GM12878 (cell line): Measurements from ENCODE around the gene YES1. TPM values are rescaled to one million over a fixed set of nuclear protein-coding genes. Genes with fewer than 3 reads are reported as not detected.

Experiments
- ATAC-seq: fragments of 200-7000 bp; cut with Tn5 transposase; 3 replicates; pipeline ENCODE4 v1.9.1; 2020; ENCODE audit warnings: mild to moderate bottlenecking, moderate library complexity
- BruUV-seq: library from RNA; stranded (reverse); fragments of 400-500 nt; replicated peaks from 2 replicates; lab custom pipeline; 2021; lab: Mats Ljungman, UMichigan
- CTCF ChIA-PET: fragments of 300-600 bp; sonication (Branson Sonifier 250); formaldehyde crosslinking; extraction: SDS; loops from one replicate; lab custom pipeline; 2021; ENCODE audit warnings: inconsistent platforms; lab: Yijun Ruan, JAX
- POLR2A ChIA-PET: fragments of 350-600 bp; formaldehyde crosslinking; extraction: SDS; loops from one replicate; lab custom pipeline; 2021; ENCODE audit warnings: inconsistent platforms; lab: Charles Lee
- RAD21 ChIA-PET: fragments of 300-600 bp; sonication (Branson Sonifier 250); formaldehyde crosslinking; loops from one replicate; lab custom pipeline; 2023; ENCODE audit warnings: antibody characterized with exemption; ENCODE audit not compliant: unreplicated experiment; lab: Charles Lee
- SMC1A ChIA-PET: fragments of 300-600 bp; sonication (Branson Sonifier 250); formaldehyde crosslinking; loops from one replicate; lab custom pipeline; 2023; ENCODE audit not compliant: unreplicated experiment, uncharacterized antibody; lab: Charles Lee
- DNase-seq: peaks from one replicate; pipeline ENCODE4 v3.0.0-alpha.2; 2011; ENCODE audit warnings: low read depth, low spot score
- FAIRE-seq: peaks from 3 replicates; lab custom pipeline; 2011; peaks lifted over from hg19 to GRCh38; lab: Jason Lieb, UNC
- H2AFZ ChIP-seq: 2 replicates; pipeline ENCODE4 v1.6.0; 2011; ENCODE audit warnings: low read depth, low read length, control low read depth; ENCODE audit not compliant: control insufficient read depth
- H3K27ac ChIP-seq: 2 replicates; pipeline ENCODE4 v1.5.1; 2011; ENCODE audit warnings: control low read depth; ENCODE audit not compliant: control insufficient read depth, insufficient read depth
- H3K27me3 ChIP-seq, 2 experiments: replicated peaks in 1 of 2; 2 replicates each; pipeline versions ENCODE4 v1.6.0 to v1.6.1; 2011; ENCODE audit warnings: low read length in 1 of 2; ENCODE audit not compliant: control insufficient read depth in 2 of 2, insufficient read depth in 2 of 2
- H3K36me3 ChIP-seq, 2 experiments: 2 replicates each; pipeline ENCODE4 v1.5.1; 2011; ENCODE audit warnings: low read length in 1 of 2; ENCODE audit not compliant: control insufficient read depth in 2 of 2, insufficient read depth in 2 of 2
- H3K4me1 ChIP-seq: 2 replicates; pipeline ENCODE4 v1.6.1; 2011; ENCODE audit warnings: mild to moderate bottlenecking, low read length, moderate library complexity, mixed read lengths; ENCODE audit not compliant: control insufficient read depth, insufficient read depth
- H3K4me2 ChIP-seq: 2 replicates; pipeline ENCODE4 v1.6.0; 2011; ENCODE audit warnings: control low read depth; ENCODE audit not compliant: control insufficient read depth, insufficient read depth
- H3K4me3 ChIP-seq: fragments of 200-600 bp; sonication (generic); 2 replicates; pipeline ENCODE4 v1.5.1; 2016
- H3K79me2 ChIP-seq: 2 replicates; pipeline ENCODE4 v1.6.0; 2011; ENCODE audit warnings: low read length; ENCODE audit not compliant: control insufficient read depth, insufficient read depth
- H3K9ac ChIP-seq: 2 replicates; pipeline ENCODE4 v1.8.0; 2011; ENCODE audit warnings: low read length, control low read depth, mixed read lengths; ENCODE audit not compliant: control insufficient read depth, insufficient read depth
- H3K9me3 ChIP-seq: replicated peaks from 3 replicates; pipeline ENCODE4 v1.5.1; 2011; ENCODE audit warnings: mild to moderate bottlenecking, low read length; ENCODE audit not compliant: control insufficient read depth, insufficient read depth
- H4K20me1 ChIP-seq: 2 replicates; pipeline ENCODE4 v1.6.0; 2011; ENCODE audit not compliant: control insufficient read depth, insufficient read depth
- CTCF ChIP-seq, 3 experiments: IDR thresholded peaks in 2 of 3; conservative IDR thresholded peaks in 1 of 3; 2 replicates each; pipeline ENCODE4 v1.5.1; 2011; ENCODE audit warnings: low read depth in 3 of 3, low read length in 3 of 3, mild to moderate bottlenecking in 3 of 3, control low read depth in 2 of 3, moderate library complexity in 2 of 3, inconsistent platforms in 1 of 3, mixed read lengths in 1 of 3; ENCODE audit not compliant: control insufficient read depth in 2 of 3, insufficient read depth in 1 of 3; ENCODE audit errors: extremely low read depth in 1 of 3
- MTA3 ChIP-seq: IDR thresholded peaks from 2 replicates; pipeline ENCODE4 v1.6.1; 2012; ENCODE audit warnings: low read length, inconsistent platforms, borderline replicate concordance
- NFXL1 ChIP-seq: fragments of 450-650 bp; IDR thresholded peaks from 2 replicates; pipeline ENCODE4 v1.6.1; 2017; ENCODE audit warnings: antibody characterized with exemption, mild to moderate bottlenecking, borderline replicate concordance
- NFYA ChIP-seq: IDR thresholded peaks from 2 replicates; pipeline ENCODE4 v1.6.1; 2011; ENCODE audit warnings: low read depth, mild to moderate bottlenecking, low read length, improper control_type of control experiment, borderline replicate concordance
- PAX5 ChIP-seq: IDR thresholded peaks from 2 replicates; pipeline ENCODE4 v1.6.1; 2011; ENCODE audit warnings: low read depth, low read length, borderline replicate concordance
- PAX8 ChIP-seq: fragments of 450-650 bp; IDR thresholded peaks from 2 replicates; pipeline ENCODE4 v1.6.1; 2017; ENCODE audit warnings: mild to moderate bottlenecking, moderate library complexity
- POLR2A ChIP-seq: IDR thresholded peaks from 2 replicates; pipeline ENCODE4 v1.6.1; 2011; ENCODE audit warnings: low read depth, mild to moderate bottlenecking, low read length
- RAD21 ChIP-seq: IDR thresholded peaks from 2 replicates; pipeline ENCODE4 v1.6.1; 2011; ENCODE audit warnings: mild to moderate bottlenecking, low read depth, low read length, moderate library complexity; ENCODE audit not compliant: insufficient read depth
- RCOR1 ChIP-seq: conservative IDR thresholded peaks from 2 replicates; pipeline ENCODE4 v1.6.1; 2012; ENCODE audit warnings: low read depth, low read length, improper control_type of control experiment
- SUZ12 ChIP-seq: fragments of 200-600 bp; sonication (generic); IDR thresholded peaks from one replicate; pipeline ENCODE4 v1.6.1; 2018; ENCODE audit warnings: antibody characterized with exemption, mild to moderate bottlenecking; ENCODE audit not compliant: unreplicated experiment
- YY1 ChIP-seq: IDR thresholded peaks from 2 replicates; pipeline ENCODE4 v1.6.1; 2011; ENCODE audit warnings: low read depth, mild to moderate bottlenecking, low read length
- WGBS: methylation state at CpG from one replicate; pipeline ENCODE4 v1.1.6; 2016; ENCODE audit warnings: low lambda C conversion rate; ENCODE audit not compliant: insufficient replicate concordance, insufficient coverage; ENCODE audit errors: missing lambda C conversion rate; 5-methylcytosine and 5-hydroxymethylcytosine counted together
- in situ Hi-C: fragments of 300-500 bp; cut with MboI; formaldehyde crosslinking; loops from 9 replicates; pipeline ENCODE4 v1.14.3; 2018; ENCODE audit warnings: mixed read lengths
- intact Hi-C: fragments of 100-400 bp; cut with micrococcal nuclease; formaldehyde crosslinking; loops from one replicate; pipeline ENCODE4 v1.14.2; 2022; ENCODE audit not compliant: unreplicated experiment
- polyA plus RNA-seq, 11 experiments: library from polyadenylated mRNA; depleted of rRNA in 4 of 11; unstranded in 6 of 11; stranded (reverse) in 5 of 11; fragments of >200 nt; fragmentation: Nextera tagmentation in 4 of 11; fragmentation: Illumina TruSeq in 1 of 11; extraction: Ambion mirVana in 4 of 11; extraction: Trizol in 1 of 11; gene quantifications; 1 replicate in 1 of 11; 2 replicates in 10 of 11; pipeline versions ENCODE4 v1.2.1 to v1.2.3, GENCODE V29; 2011 to 2016; ENCODE audit warnings: inconsistent platforms in 2 of 11, missing spikeins in 2 of 11, low read depth in 1 of 11
- total RNA-seq, 4 experiments: library from RNA; depleted of rRNA in 3 of 4; stranded (reverse); fragments of >200 nt in 3 of 4; fragmentation: Illumina TruSeq in 1 of 4; extraction: Trizol in 1 of 4; gene quantifications; 2 replicates each; pipeline versions ENCODE4 v1.2.1 to v1.2.3, GENCODE V29; 2013 to 2021
- TF ChIP-seq, protein P1 (sequence below): fragments of 450-650 bp; formaldehyde crosslinking; IDR thresholded peaks from 2 replicates; pipeline ENCODE4 v1.4.0; 2020; ENCODE audit warnings: mild to moderate bottlenecking, moderate library complexity

The YES1 gene
- total and polyA plus RNA-seq, 10 of the 15 experiments (the other 5 are each of a cell fraction or from before 2014, with no cell fraction given) = 2.3 to 7.9 (median 5.8) TPM

DNA sequence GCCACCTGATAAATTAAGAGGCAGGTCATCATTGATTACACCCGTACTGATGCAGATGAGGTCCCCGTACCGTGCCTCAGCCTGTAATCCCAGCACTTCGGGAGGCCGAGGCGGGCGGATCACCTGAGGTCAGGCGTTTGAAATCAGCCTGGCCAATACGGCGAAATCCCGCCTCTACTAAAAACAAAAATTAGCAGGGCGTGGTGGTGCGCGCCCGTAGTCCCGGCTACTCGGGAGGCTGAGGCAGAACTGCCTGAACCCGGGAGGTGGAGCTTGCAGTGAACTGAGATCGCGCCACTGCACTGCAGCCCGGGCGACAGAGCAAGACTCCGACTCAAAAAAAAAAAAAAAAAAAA lies 98.9 kb downstream of the YES1 start:
- no peak overlapping the region for H2AFZ ChIP-seq
- WGBS = 97% methylated on average over 14 of the region's 23 CpGs
- H3K9ac ChIP-seq = no peak overlapping the region
- no peaks in the 10 kb centered on the region for H3K27me3 ChIP-seq
- no peak for DNase-seq
- no peak for TF ChIP-seq SUZ12
- no peak for TF ChIP-seq MTA3
- no peak for TF ChIP-seq RCOR1
- no peak for TF ChIP-seq PAX8
- H4K20me1 ChIP-seq = no peaks in the 10 kb centered on the region
- H3K4me1 ChIP-seq = no peaks in the 10 kb centered on the region; the same call in 1 of the 2 replicates
- intact Hi-C loops = loop anchor here (10.0 kb wide), 1 partner anchor 88 kb away; no protein-coding TSS in a partner anchor
- in situ Hi-C loops = no loop called here
- POLR2A ChIA-PET = no interaction called here
- RAD21 ChIA-PET = no interaction called here
- no peak overlapping the region for H3K4me2 ChIP-seq
- peaks cover 17% of the 10 kb centered on the region for H3K79me2 ChIP-seq
- FAIRE-seq = no peak
- SMC1A ChIA-PET = no interaction called here
- H3K9me3 ChIP-seq = no peaks in the 10 kb centered on the region
- no peak for ATAC-seq
- no peak overlapping the region for H3K27ac ChIP-seq
- no TSS peak for BruUV-seq
- H3K36me3 ChIP-seq = no peaks in the 10 kb centered on the region
- CTCF ChIA-PET = no interaction called here
- no peak overlapping the region for H3K4me3 ChIP-seq

DNA sequence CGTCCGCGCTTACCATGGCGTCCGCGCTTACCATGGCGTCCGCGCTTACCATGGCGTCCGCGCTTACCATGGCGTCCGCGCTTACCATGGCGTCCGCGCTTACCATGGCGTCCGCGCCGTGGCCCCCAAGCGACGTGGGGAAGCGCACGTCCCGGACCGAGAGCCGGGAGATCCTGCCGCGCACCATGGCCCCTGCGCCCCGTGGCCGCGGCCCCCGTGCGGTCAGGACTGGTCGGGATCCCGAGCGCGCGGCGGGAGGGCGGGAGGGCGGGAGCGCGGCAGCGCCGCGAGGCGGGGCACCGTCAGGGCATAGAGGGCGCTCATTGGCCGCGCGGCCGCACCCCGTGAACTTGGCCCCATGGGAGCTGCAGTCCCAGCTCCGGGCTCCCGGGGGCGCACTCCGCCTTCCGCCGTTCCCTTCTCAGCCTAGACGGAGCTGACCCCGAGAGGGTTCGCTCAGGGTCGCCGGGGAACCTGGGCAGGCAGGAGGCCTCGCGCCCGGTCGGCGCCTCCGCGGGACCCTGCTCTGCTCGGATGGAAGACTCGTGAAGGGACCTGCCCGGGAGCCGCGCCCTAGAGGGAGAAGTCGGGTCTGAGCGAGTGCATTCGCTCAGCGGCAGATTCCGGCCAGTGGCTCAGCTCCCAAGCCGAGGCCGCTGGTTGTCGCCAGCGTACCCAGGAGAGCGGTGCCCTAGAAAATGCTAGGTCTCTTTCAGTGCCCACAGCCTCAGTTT lies 99.5 kb downstream of the YES1 start, which contains the start of gene ENOSF1:
ENOSF1 (minus strand) TSS at position 230 of the 734 bp plus-strand sequence; CDS start at position 187, 43 bp downstream.
- no TSS peak for BruUV-seq
- no peaks in the 10 kb centered on the region for H3K9me3 ChIP-seq
- RAD21 ChIA-PET = no interaction called here
- H3K9ac ChIP-seq = peak within 1 kb of the TSS; percentile 85
- ATAC-seq = no peak
- H3K36me3 ChIP-seq = no peaks in the 10 kb centered on the region
- peak within 1 kb of the TSS; percentile 69 for H3K4me3 ChIP-seq
- SMC1A ChIA-PET = no interaction called here
- in situ Hi-C loops (no loop called here), intact Hi-C loops (loop anchor here (10.0 kb wide), 1 partner anchor 88 kb away; no protein-coding TSS in a partner anchor)
- H4K20me1 ChIP-seq = no peaks in the 10 kb centered on the region
- POLR2A ChIA-PET = no interaction called here
- peaks cover 17% of the 10 kb centered on the region for H3K79me2 ChIP-seq
- peak within 1 kb of the TSS; percentile 62 for H2AFZ ChIP-seq
- CTCF ChIA-PET = no interaction called here
- no peak for FAIRE-seq
- no peaks in the 10 kb centered on the region for H3K27me3 ChIP-seq
- peak within 1 kb of the TSS; percentile 87 for H3K4me2 ChIP-seq
- H3K27ac ChIP-seq = peak within 1 kb of the TSS; percentile 51
- WGBS = 12% methylated on average over 68 of the region's 91 CpGs
- H3K4me1 ChIP-seq = no peaks in the 10 kb centered on the region; the same call in 1 of the 2 replicates
- no peak for DNase-seq
- TF ChIP-seq NFYA (no peak), YY1 (peak; percentile 90), PAX5 (no peak), CTCF (IDR thresholded peaks at IDR 0.05 in 2 of 3, conservative IDR thresholded peaks at IDR 0.05 in 1 of 3; ENCODE audit: control insufficient read depth in 2 of 3, extremely low read depth in 1 of 3, insufficient read depth in 1 of 3, low read depth in 3 of 3, low read length in 3 of 3) (peak in 2 of 3 experiments; percentile 37 to 62; a peak in 4 of 6 replicates), NFXL1 (no peak), POLR2A (peak; percentile 81), RAD21 (peak; percentile 46; the same call in 1 of the 2 replicates)
- TF ChIP-seq, protein P1, sequence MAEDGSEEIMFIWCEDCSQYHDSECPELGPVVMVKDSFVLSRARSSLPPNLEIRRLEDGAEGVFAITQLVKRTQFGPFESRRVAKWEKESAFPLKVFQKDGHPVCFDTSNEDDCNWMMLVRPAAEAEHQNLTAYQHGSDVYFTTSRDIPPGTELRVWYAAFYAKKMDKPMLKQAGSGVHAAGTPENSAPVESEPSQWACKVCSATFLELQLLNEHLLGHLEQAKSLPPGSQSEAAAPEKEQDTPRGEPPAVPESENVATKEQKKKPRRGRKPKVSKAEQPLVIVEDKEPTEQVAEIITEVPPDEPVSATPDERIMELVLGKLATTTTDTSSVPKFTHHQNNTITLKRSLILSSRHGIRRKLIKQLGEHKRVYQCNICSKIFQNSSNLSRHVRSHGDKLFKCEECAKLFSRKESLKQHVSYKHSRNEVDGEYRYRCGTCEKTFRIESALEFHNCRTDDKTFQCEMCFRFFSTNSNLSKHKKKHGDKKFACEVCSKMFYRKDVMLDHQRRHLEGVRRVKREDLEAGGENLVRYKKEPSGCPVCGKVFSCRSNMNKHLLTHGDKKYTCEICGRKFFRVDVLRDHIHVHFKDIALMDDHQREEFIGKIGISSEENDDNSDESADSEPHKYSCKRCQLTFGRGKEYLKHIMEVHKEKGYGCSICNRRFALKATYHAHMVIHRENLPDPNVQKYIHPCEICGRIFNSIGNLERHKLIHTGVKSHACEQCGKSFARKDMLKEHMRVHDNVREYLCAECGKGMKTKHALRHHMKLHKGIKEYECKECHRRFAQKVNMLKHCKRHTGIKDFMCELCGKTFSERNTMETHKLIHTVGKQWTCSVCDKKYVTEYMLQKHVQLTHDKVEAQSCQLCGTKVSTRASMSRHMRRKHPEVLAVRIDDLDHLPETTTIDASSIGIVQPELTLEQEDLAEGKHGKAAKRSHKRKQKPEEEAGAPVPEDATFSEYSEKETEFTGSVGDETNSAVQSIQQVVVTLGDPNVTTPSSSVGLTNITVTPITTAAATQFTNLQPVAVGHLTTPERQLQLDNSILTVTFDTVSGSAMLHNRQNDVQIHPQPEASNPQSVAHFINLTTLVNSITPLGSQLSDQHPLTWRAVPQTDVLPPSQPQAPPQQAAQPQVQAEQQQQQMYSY (CRISPR knock-in tag) = no peak
